Liver (tissue), 9 donors: ENCODE measurements around the gene THAP7. TPM values are rescaled to one million over a fixed set of nuclear protein-coding genes. Genes with fewer than 3 reads are reported as not detected.

Experiments used
- DNase-seq: peaks from one replicate; pipeline ENCODE4 v3.0.0-alpha.2; 2017; ENCODE audit warnings: low spot score
- H3K27ac ChIP-seq, 2 donors: one replicate each; pipeline ENCODE4 v1.7.0; 2013; ENCODE audit warnings: inconsistent platforms in 2 of 2, low read length in 2 of 2, control low read depth in 1 of 2, low read depth in 1 of 2, mild to moderate bottlenecking in 1 of 2
- H3K27me3 ChIP-seq, 4 donors: one replicate each; pipeline versions ENCODE4 v1.6.1 to v1.7.0; 2013; ENCODE audit warnings: low read length in 3 of 4, inconsistent platforms in 1 of 4, mild to moderate bottlenecking in 1 of 4, moderate library complexity in 1 of 4; ENCODE audit not compliant: control insufficient read depth in 4 of 4, insufficient read depth in 4 of 4
- H3K36me3 ChIP-seq, 4 donors: one replicate each; pipeline versions ENCODE4 v1.6.1 to v1.7.0; 2013; ENCODE audit warnings: low read length in 3 of 4, mild to moderate bottlenecking in 3 of 4, low read depth in 1 of 4, moderate library complexity in 1 of 4; ENCODE audit not compliant: control insufficient read depth in 4 of 4, insufficient read depth in 3 of 4
- H3K4me1 ChIP-seq, 4 donors: one replicate each; pipeline versions ENCODE4 v1.6.1 to v1.7.0; 2013; ENCODE audit warnings: low read length in 3 of 4, mild to moderate bottlenecking in 3 of 4, moderate library complexity in 1 of 4; ENCODE audit not compliant: control insufficient read depth in 4 of 4, insufficient read depth in 4 of 4
- H3K4me3 ChIP-seq, 3 donors: one replicate each; pipeline versions ENCODE4 v1.6.1 to v1.7.0; 2013; ENCODE audit warnings: low read length in 3 of 3, control low read depth in 1 of 3, low read depth in 1 of 3, mild to moderate bottlenecking in 1 of 3
- H3K9ac ChIP-seq, 2 donors: one replicate each; pipeline ENCODE4 v1.7.0; 2013; ENCODE audit warnings: low read length in 2 of 2, mild to moderate bottlenecking in 2 of 2, moderate library complexity in 2 of 2, control low read depth in 1 of 2, low read depth in 1 of 2
- H3K9me3 ChIP-seq, 4 donors: one replicate each; pipeline versions ENCODE4 v1.6.1 to v1.7.0; 2013; ENCODE audit warnings: low read length in 3 of 4; ENCODE audit not compliant: control insufficient read depth in 4 of 4
- ATF3 ChIP-seq: IDR thresholded peaks from 2 replicates; pipeline ENCODE4 v1.6.1; 2016; ENCODE audit warnings: antibody characterized with exemption
- CTCF ChIP-seq: fragments of 150-350 bp; IDR thresholded peaks from 2 replicates; pipeline ENCODE4 v1.5.1; 2017; ENCODE audit warnings: improper control_type of control experiment, low read depth, low read length; ENCODE audit not compliant: missing input control
- EGR1 ChIP-seq, 2 donors: IDR thresholded peaks; 2 replicates each; pipeline ENCODE4 v1.6.1; 2016 to 2018; ENCODE audit warnings: antibody characterized with exemption in 2 of 2, low read depth in 2 of 2
- FOXA1 ChIP-seq: IDR thresholded peaks from 2 replicates; pipeline ENCODE4 v1.6.1; 2016; ENCODE audit warnings: antibody characterized with exemption
- FOXA2 ChIP-seq: IDR thresholded peaks from 2 replicates; pipeline ENCODE4 v1.6.1; 2016; ENCODE audit warnings: antibody characterized with exemption
- GABPA ChIP-seq, 2 donors: IDR thresholded peaks in 1 of 2; conservative IDR thresholded peaks in 1 of 2; 2 replicates each; pipeline ENCODE4 v1.6.1; 2016; ENCODE audit warnings: antibody characterized with exemption in 2 of 2, mild to moderate bottlenecking in 1 of 2, moderate library complexity in 1 of 2
- HNF4A ChIP-seq, 2 donors: conservative IDR thresholded peaks; 2 replicates each; pipeline ENCODE4 v1.6.1; 2016; ENCODE audit warnings: antibody characterized with exemption in 2 of 2, mild to moderate bottlenecking in 2 of 2
- HNF4G ChIP-seq: IDR thresholded peaks from 2 replicates; pipeline ENCODE4 v1.6.1; 2016; ENCODE audit warnings: antibody characterized with exemption
- JUND ChIP-seq, 2 donors: IDR thresholded peaks; 2 replicates each; pipeline ENCODE4 v1.6.1; 2016; ENCODE audit warnings: antibody characterized with exemption in 2 of 2
- MAX ChIP-seq: IDR thresholded peaks from 2 replicates; pipeline ENCODE4 v1.6.1; 2016; ENCODE audit warnings: antibody characterized with exemption
- NR2F2 ChIP-seq: IDR thresholded peaks from 2 replicates; pipeline ENCODE4 v1.6.1; 2016; ENCODE audit warnings: antibody characterized with exemption
- RAD21 ChIP-seq, 2 donors: IDR thresholded peaks; 2 replicates each; pipeline ENCODE4 v1.6.1; 2016; ENCODE audit warnings: antibody characterized with exemption in 2 of 2, mild to moderate bottlenecking in 2 of 2
- REST ChIP-seq: IDR thresholded peaks from 2 replicates; pipeline ENCODE4 v1.6.1; 2016; ENCODE audit warnings: antibody characterized with exemption, mild to moderate bottlenecking
- RXRA ChIP-seq, 2 donors: IDR thresholded peaks; 2 replicates each; pipeline ENCODE4 v1.6.1; 2017 to 2018; ENCODE audit warnings: antibody characterized with exemption in 2 of 2, mild to moderate bottlenecking in 1 of 2
- SP1 ChIP-seq: IDR thresholded peaks from 2 replicates; pipeline ENCODE4 v1.6.1; 2018; ENCODE audit warnings: antibody characterized with exemption, mild to moderate bottlenecking
- TAF1 ChIP-seq: conservative IDR thresholded peaks from 2 replicates; pipeline ENCODE4 v1.6.1; 2016; ENCODE audit warnings: antibody characterized with exemption, mild to moderate bottlenecking
- YY1 ChIP-seq: IDR thresholded peaks from 2 replicates; pipeline ENCODE4 v1.6.1; 2016; ENCODE audit warnings: antibody characterized with exemption, mild to moderate bottlenecking
- ZBTB33 ChIP-seq: IDR thresholded peaks from 2 replicates; pipeline ENCODE4 v1.6.1; 2016; ENCODE audit warnings: antibody characterized with exemption
- WGBS: extraction: QIAGEN DNeasy Blood & Tissue Kit; methylation state at CpG from one replicate; pipeline ENCODE4 v1.1.7; 2013; 5-methylcytosine and 5-hydroxymethylcytosine counted together
- polyA plus RNA-seq, 2 donors: library from polyadenylated mRNA; stranded (reverse) in 1 of 2; unstranded in 1 of 2; fragments of 200-250 nt in 1 of 2; fragments of >200 nt in 1 of 2; fragmentation: Nextera tagmentation in 1 of 2; extraction: Ambion mirVana in 1 of 2; gene quantifications; one replicate each; pipeline versions ENCODE4 v1.2.1 to v1.2.3, GENCODE V29; 2013 to 2015
- total RNA-seq, 2 donors: library from RNA; depleted of rRNA; stranded (reverse); fragments of >200 nt; gene quantifications; one replicate each; pipeline ENCODE4 v1.2.3, GENCODE V29; 2014
- donor health status: healthy.
- donor health status: healthy.
- donor health status: healthy.
- donor health status: healthy.
- donor health status: healthy.

THAP7 gene
- total and polyA plus RNA-seq, 4 donors, result 10.4 to 21.9 (median 19.4) TPM

- TF ChIP-seq TAF1 (no peak), RAD21 (IDR thresholded peaks at IDR 0.05) (no peak), CTCF (no peak), NR2F2 (no peak), JUND (IDR thresholded peaks at IDR 0.05) (no peak), ZBTB33 (no peak), REST (no peak), SP1 (no peak), YY1 (no peak), MAX (no peak), HNF4G (no peak), ATF3 (no peak), RXRA (IDR thresholded peaks at IDR 0.05) (no peak)
- no peak for DNase-seq
- H3K9ac ChIP-seq, result no peak overlapping the region
- H3K36me3 ChIP-seq, result no peaks in the 10 kb centered on the region
- no peaks in the 10 kb centered on the region for H3K4me1 ChIP-seq
- H3K4me3 ChIP-seq, result no peak overlapping the region
- H3K9me3 ChIP-seq, result no peaks in the 10 kb centered on the region
- no peaks in the 10 kb centered on the region for H3K27me3 ChIP-seq
- WGBS, result 88% methylated on average over 3 of the region's 3 CpGs
- no peak overlapping the region for H3K27ac ChIP-seq
Observed at GRCh38 chr22:21033895-21034294, 32.0 kb upstream of the THAP7 start.

- H3K27me3 ChIP-seq, result no peaks in the 10 kb centered on the region
- no peaks in the 10 kb centered on the region for H3K36me3 ChIP-seq
- no peak for DNase-seq
- no peak overlapping the region for H3K27ac ChIP-seq
- H3K4me1 ChIP-seq, result no peaks in the 10 kb centered on the region
- no peak overlapping the region for H3K9ac ChIP-seq
- H3K4me3 ChIP-seq, result no peak overlapping the region
- 85% methylated on average over 12 of the region's 12 CpGs for WGBS
- H3K9me3 ChIP-seq, result no peaks in the 10 kb centered on the region
- TF ChIP-seq NR2F2 (no peak), FOXA2 (no peak), HNF4G (no peak), YY1 (no peak), ZBTB33 (no peak), FOXA1 (no peak), RXRA (IDR thresholded peaks at IDR 0.05) (no peak), MAX (no peak), EGR1 (IDR thresholded peaks at IDR 0.05; ENCODE audit: low read depth in 2 of 2) (no peak), CTCF (no peak), JUND (IDR thresholded peaks at IDR 0.05) (no peak), HNF4A (conservative IDR thresholded peaks at IDR 0.05) (no peak), SP1 (no peak), GABPA (IDR thresholded peaks at IDR 0.05 in 1 of 2, conservative IDR thresholded peaks at IDR 0.05 in 1 of 2) (no peak)
Observed at GRCh38 chr22:21032868-21033688, 31.2 kb upstream of the THAP7 start.
